T-helper 2 cell treated with Interferon-gamma antibody and Interleukin-4, amounts not matched to agents 5 μg/mL and 100 μg/mL, for 36 hours (primary cell): ENCODE measurements around the gene GABRR2.
A peak's percentile ranks its signal among the peaks of the same experiment; 100 is the strongest.
"Not testable (repeated sequence)": the region's sequence is repeated elsewhere in the genome, so short reads cannot be mapped to it uniquely, and the experiment has no call there.

Experiments
- DNase-seq: peaks from one replicate; pipeline ENCODE4 v3.0.0; 2021; ENCODE audit warnings: low spot score
- H3K27ac Mint-ChIP-seq: one replicate; pipeline ENCODE4 v1.8.0; 2021; ENCODE audit warnings: mild to moderate bottlenecking, mixed read lengths
- H3K27me3 Mint-ChIP-seq: one replicate; pipeline ENCODE4 v1.8.0; 2021; ENCODE audit warnings: low read depth, mixed read lengths
- H3K36me3 Mint-ChIP-seq: one replicate; pipeline ENCODE4 v1.8.0; 2021; ENCODE audit warnings: low read depth, mixed read lengths
- H3K4me1 Mint-ChIP-seq: one replicate; pipeline ENCODE4 v1.8.0; 2021; ENCODE audit warnings: low read depth, mixed read lengths
- H3K4me3 Mint-ChIP-seq: one replicate; pipeline ENCODE4 v1.8.0; 2022; ENCODE audit warnings: mild to moderate bottlenecking, moderate library complexity, mixed read lengths
- H3K9me3 Mint-ChIP-seq: one replicate; pipeline ENCODE4 v1.8.0; 2021; ENCODE audit warnings: mixed read lengths

GABRR2 gene

DNA sequence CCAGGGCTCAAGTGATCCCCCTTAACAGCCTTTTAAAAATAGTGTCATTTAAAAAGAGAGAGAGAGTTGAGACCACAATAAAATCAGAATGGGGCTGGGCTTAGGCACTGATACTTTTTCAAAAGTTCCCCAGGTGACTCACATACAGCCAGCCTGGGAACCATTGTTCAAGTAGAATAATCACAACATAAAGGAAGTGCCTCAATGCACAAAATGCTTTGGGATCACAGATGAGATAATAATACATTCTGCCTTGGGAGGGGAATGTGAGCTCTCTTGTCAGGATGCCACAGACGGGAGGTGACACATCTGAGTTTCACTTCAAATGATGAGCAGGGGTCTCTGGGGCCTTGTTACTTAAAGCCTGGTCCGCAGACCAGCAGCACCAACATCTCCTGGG lies 63.9 kb downstream of the GABRR2 start:
- Mint-ChIP-seq H3K4me3 (no peak overlapping the region), H3K27ac (no peak overlapping the region), H3K36me3 (no peaks in the 10 kb centered on the region), H3K9me3 (no peaks in the 10 kb centered on the region), H3K27me3 (peaks cover 11% of the 10 kb centered on the region), H3K4me1 (no peaks in the 10 kb centered on the region)
- DNase-seq: no peak

DNA sequence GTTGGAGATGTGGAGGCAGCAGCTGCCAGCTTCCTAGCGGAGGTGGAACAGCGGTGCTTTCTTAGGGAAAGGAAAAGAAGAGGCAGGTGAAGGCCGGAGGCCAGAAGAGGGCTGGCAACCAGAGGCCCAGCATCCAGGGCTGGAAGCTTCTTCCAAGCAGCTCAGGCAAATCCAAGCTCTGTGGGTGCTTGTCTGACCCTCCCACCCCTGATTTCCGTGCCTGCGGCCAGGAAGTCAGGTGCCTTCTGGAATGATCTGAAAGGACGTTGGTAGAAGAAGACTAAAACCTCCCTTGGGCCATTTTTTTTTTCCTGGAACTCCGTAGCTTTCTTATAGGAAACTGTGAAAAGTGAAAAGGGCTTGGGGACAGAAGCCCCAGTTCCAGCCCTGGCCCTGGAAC lies 64.9 kb downstream of the GABRR2 start:
- Mint-ChIP-seq H3K27me3 (peaks cover 11% of the 10 kb centered on the region), H3K36me3 (no peaks in the 10 kb centered on the region), H3K4me1 (no peaks in the 10 kb centered on the region), H3K9me3 (no peaks in the 10 kb centered on the region), H3K4me3 (no peak overlapping the region), H3K27ac (no peak overlapping the region)
- no peak for DNase-seq

DNA sequence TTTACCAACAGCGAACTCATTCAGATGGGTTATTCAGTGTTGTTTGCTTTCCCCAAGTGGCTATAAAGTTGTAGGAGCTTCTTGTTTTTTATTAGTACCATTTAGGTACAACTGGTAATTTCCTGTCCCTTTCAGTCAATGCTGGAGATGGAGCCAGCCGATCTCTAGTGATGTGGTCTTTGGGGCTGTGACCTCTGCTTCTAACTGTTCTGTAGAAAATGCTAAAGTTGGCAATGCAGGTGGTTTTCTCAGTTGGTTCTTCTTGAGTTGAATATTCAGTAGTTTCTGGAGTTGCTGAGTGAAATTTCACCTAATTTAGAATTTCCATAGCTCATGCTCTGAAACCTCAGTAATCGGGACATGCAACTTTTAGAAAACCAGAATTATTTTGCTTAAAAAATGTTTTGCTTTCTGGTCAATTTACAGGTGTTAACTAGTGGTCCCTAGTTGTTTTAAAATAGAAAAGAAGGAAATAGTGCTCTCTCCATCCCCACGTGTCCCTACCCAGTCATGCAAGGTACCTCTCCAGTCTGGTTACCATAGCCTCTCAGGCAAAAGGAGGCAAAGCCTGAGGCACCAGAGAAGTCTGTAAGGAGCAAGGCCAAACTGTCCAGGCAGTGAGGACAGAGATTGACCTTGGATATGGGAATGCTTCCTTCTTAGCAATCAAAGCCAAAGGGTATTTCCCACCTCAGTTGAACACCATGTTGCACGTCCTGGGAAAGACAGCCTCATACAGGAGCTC lies 70.7 kb downstream of the GABRR2 start:
- Mint-ChIP-seq H3K27ac (no peak overlapping the region), H3K9me3 (no peaks in the 10 kb centered on the region), H3K27me3 (peaks cover 20% of the 10 kb centered on the region), H3K4me3 (no peak overlapping the region), H3K4me1 (peaks cover 10% of the 10 kb centered on the region), H3K36me3 (no peaks in the 10 kb centered on the region)
- no peak for DNase-seq

DNA sequence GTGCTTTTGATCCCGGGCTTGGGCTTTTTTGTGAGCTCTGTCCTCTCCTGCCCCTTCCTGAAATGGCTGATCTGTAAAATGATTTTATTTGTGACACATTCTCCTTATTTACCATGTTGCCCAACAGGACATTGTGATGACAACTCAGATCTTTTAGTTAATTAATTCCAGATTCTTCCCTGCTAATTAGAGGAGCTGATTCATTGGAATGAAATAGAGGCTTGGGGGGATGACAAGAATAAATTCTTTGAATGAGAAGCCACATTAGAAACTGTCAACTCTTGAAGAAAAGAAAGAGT lies 71.8 kb downstream of the GABRR2 start:
- H3K9me3 Mint-ChIP-seq: no peaks in the 10 kb centered on the region
- H3K27ac Mint-ChIP-seq: no peak overlapping the region
- no peaks in the 10 kb centered on the region for H3K36me3 Mint-ChIP-seq
- H3K4me1 Mint-ChIP-seq: peaks cover 14% of the 10 kb centered on the region
- peaks cover 24% of the 10 kb centered on the region for H3K27me3 Mint-ChIP-seq
- DNase-seq: no peak
- no peak overlapping the region for H3K4me3 Mint-ChIP-seq

DNA sequence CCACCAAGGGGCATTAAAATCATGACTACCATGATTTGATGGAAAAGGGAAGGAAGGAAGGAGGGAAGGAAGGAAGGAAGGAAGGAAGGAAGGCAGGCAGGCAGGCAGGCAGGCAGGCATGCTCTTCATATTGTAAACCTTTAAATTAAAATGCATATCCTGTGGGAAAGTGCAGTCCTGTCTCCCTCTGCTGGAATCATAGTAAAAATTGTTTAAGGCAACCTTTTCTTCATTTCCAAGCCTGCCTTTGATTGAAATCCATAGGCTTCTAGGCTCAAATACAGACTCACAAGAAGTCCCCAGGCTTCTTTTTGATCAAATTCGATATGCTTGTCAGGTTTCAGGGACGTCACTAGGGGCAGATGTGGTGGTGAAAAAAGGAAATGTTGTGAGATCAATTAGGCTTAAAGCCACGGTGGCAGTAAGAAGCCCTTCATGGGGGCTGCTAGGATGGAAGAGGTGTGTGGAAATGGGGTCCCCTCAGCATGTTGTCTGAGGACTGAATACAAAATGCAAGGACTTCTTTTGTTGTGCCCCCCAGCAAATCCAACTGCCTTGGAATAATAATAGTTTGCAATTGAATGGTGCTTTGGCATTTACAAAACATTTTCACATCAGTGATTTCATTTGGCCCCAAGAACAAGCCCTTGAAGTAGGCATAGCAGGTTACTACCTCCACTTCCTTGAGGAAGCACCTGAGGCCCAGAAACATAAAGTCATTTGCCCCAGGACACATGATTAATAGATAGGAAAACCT lies 72.3 kb downstream of the GABRR2 start:
- H3K4me1 Mint-ChIP-seq: peaks cover 14% of the 10 kb centered on the region
- DNase-seq: no peak
- no peaks in the 10 kb centered on the region for H3K36me3 Mint-ChIP-seq
- H3K27ac Mint-ChIP-seq: no peak overlapping the region
- H3K27me3 Mint-ChIP-seq: peaks cover 23% of the 10 kb centered on the region
- H3K4me3 Mint-ChIP-seq: no peak overlapping the region
- H3K9me3 Mint-ChIP-seq: no peaks in the 10 kb centered on the region

DNA sequence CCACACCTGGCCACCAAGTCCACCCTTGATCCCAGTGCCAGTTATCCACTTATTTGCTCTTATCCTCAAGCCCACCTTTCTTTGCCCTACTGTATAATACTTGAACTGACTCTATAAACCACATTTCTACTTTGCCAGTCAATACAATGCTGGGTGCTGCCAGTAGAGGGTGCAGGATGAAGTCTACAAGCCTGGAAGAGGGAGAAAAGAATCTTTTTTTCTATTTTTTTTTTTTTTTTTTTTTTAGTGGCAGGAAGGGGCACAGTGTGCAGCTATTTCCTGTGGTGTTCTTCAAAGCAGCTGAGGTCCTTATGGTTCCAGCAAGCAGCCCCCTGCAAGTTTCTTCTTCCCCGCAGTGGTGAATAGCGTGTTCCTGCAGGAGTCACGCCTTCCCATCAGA lies 75.8 kb downstream of the GABRR2 start:
- no peak for DNase-seq
- peaks cover 18% of the 10 kb centered on the region for H3K27me3 Mint-ChIP-seq
- no peak overlapping the region for H3K4me3 Mint-ChIP-seq
- H3K4me1 Mint-ChIP-seq: peaks cover 13% of the 10 kb centered on the region
- H3K9me3 Mint-ChIP-seq: peaks cover 6% of the 10 kb centered on the region
- no peaks in the 10 kb centered on the region for H3K36me3 Mint-ChIP-seq
- H3K27ac Mint-ChIP-seq: no peak overlapping the region

DNA sequence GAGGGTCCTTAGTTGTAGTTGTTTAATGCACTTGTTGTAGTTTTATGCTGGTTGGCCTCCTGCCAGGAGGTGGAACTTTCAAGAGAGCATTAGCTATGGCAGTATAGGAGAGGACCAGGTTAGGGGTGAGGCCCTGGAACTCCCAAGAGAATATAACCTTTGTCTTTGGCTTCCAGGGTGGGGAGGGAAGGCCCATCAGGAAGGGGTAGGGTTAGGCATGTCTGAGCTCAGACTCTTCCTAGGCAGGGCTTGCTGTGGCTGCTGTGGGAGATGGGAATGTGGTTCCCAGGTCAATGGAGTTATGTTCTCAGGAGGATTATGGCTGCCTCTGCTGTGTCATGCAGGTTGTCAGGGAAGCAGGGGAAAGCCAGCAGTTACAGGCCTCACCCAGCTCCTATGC lies 77.9 kb downstream of the GABRR2 start:
- H3K9me3 Mint-ChIP-seq: peaks cover 6% of the 10 kb centered on the region
- DNase-seq: no peak
- H3K27me3 Mint-ChIP-seq: peaks cover 26% of the 10 kb centered on the region
- peaks cover 15% of the 10 kb centered on the region for H3K4me1 Mint-ChIP-seq
- no peak overlapping the region for H3K27ac Mint-ChIP-seq
- H3K36me3 Mint-ChIP-seq: no peaks in the 10 kb centered on the region
- H3K4me3 Mint-ChIP-seq: no peak overlapping the region

DNA sequence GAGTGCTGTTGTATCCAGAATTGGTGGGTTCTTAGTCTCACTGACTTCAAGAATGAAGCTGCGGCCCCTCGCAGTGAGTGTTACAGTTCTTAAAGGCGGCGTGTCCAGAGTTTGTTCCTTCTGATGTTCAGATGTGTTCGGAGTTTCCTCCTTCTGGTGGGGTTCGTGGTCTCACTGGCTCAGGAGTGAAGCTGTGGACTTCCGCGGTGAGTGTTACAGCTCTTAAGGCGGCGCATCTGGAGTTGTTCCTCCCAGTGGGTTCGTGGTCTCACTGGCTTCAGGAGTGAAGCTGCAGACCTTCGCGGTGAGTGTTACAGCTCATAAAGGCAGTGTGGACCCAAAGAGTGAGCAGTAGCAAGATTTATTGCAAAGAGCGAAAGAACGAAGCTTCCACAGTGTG lies 81.5 kb downstream of the GABRR2 start:
- not testable (repeated sequence) for H3K4me1 Mint-ChIP-seq, H3K36me3 Mint-ChIP-seq, H3K9me3 Mint-ChIP-seq, DNase-seq, H3K27ac Mint-ChIP-seq
- Mint-ChIP-seq H3K27me3 (peaks cover 22% of the 10 kb centered on the region), H3K4me3 (peak overlapping the region; percentile 76)

DNA sequence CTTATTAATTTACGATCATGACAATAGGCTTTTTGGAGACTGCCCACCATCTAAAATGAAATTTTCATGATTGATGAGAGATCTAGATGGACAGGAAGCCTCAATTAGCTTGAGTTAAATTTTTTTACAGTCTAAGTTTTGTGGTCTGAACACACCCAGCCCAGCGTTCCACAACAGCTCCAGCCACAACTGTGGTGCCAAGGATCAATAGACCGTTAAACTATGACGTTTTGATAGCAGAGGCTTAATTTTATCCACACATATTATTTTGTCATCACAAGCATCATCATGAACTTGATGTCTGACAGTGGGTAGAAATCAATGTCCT lies 92.4 kb downstream of the GABRR2 start:
- Mint-ChIP-seq H3K27me3 (peaks cover 5% of the 10 kb centered on the region), H3K9me3 (peaks cover 4% of the 10 kb centered on the region), H3K4me3 (no peak overlapping the region), H3K4me1 (no peaks in the 10 kb centered on the region), H3K27ac (no peak overlapping the region), H3K36me3 (peaks cover 1% of the 10 kb centered on the region)
- no peak for DNase-seq

DNA sequence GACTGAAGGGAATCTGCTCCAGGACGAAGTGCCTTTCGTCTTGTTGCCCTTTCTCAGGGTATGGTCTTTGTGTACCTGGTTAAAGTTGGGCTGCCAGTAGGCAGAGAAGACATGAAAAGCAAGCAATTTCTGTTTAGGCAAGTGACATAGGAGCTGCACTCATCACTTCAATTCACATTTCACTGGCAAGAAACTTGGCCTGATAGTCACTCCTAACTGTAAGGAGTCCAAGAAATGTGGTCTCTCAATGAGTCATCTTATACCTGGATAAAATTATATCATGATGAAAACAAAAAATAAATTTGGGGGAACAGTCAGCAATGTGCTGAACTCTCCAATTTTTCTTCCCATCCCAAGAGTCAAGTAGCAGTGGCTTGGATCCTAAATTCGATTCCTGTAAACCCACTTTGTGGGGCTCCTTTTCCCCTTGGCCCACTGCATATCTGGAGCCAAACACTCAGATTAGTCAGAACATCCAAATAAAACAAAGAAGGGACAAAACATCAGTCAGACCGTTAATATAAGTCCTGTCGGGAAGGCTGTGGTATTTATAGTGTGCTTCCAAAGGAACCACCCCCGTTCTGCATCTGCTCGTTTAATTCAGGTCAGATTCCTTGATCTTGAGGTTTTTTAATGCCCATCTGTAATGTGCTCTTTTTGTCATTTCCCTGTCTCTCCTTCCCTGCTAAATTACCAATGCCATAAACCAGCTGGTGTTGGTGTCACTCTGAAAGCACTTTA lies 93.0 kb downstream of the GABRR2 start:
- Mint-ChIP-seq H3K27me3 (peaks cover 10% of the 10 kb centered on the region), H3K36me3 (peaks cover 1% of the 10 kb centered on the region), H3K4me3 (no peak overlapping the region), H3K27ac (no peak overlapping the region), H3K9me3 (peaks cover 4% of the 10 kb centered on the region), H3K4me1 (no peaks in the 10 kb centered on the region)
- no peak for DNase-seq

DNA sequence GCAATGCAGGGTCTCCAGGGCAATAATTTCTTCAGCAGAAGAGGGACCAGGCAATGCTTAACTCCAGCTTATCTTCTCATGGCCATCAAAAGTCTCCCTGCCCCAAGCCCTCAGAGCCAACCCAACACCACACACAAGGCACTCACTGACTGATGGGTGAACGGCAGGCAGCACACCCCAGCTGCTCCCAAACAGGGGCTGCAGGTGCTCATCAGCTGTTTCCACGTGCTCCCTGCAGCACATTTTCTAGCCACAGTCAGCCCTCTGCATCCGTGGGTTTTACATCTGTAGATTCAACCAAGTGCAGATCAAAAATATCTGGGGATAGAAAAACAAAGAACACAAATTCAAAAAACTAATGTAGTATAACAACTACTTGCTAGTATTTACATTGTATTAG lies 94.0 kb downstream of the GABRR2 start:
- Mint-ChIP-seq H3K27ac (no peak overlapping the region), H3K4me3 (no peak overlapping the region)

DNA sequence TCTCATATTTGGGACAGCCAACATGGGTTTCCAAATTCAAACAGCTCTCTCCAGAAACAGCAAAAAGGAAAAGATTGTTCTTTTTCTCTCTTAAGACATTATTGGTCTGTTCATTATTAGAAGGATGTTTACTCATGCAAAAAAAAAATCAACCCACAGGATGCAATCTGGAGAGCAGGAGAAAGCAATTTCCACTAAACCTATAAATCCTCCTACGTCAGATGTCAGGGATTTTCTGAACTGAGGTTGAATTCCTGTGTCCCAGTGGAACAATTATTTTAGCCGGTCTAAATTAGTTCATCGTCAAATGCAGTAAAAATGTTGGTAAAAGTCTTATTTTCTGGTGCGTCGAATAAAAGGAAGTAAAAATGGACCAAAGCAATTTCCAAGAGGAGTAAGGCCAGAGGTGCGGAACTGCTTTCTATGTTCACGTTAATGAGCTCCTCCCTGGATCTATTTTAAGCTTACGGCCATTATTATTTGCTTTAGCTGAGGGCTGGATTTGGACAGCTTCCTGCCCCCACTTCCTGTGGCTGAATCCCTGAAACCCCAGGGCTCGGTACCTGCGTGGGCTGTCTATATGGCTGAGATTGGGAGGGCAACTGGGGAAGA lies 97.7 kb downstream of the GABRR2 start, which contains the start of gene GABRR1:
TSS of gene GABRR1 (minus strand) at position 60 of the 612 bp plus-strand sequence. CDS start at position 24, 36 bp downstream.
- no peaks in the 10 kb centered on the region for H3K9me3 Mint-ChIP-seq
- no peak within 1 kb of the TSS for H3K27ac Mint-ChIP-seq
- H3K36me3 Mint-ChIP-seq: no peaks in the 10 kb centered on the region
- peaks cover 29% of the 10 kb centered on the region for H3K27me3 Mint-ChIP-seq
- no peak for DNase-seq
- H3K4me3 Mint-ChIP-seq: no peak within 1 kb of the TSS
- H3K4me1 Mint-ChIP-seq: no peaks in the 10 kb centered on the region

More for the DNA sequence above, 94.0 kb downstream of the GABRR2 start:
- Mint-ChIP-seq H3K9me3 (peaks cover 4% of the 10 kb centered on the region), H3K27me3 (peaks cover 16% of the 10 kb centered on the region), H3K36me3 (peaks cover 1% of the 10 kb centered on the region), H3K4me1 (no peaks in the 10 kb centered on the region)
- no peak for DNase-seq

DNA sequence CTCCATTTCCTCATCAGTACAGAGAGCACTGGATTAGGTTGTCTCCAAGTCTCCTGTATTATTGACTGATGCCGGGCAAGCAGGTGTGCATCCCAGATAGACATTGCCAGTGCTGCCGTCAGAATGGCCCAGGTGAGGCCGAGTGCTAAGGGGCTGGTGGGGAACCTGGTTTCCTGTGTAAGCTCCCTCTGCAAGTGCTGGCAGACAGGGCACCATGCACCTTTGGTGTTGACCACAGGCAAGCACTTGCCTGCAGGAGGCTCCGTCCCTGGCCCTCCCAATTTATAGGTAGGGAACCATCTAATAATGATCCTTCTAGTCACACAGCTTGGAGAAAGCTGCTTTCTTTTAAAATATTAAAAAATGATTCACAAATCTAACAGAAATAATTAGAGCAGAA lies 98.7 kb downstream of the GABRR2 start:
- H3K36me3 Mint-ChIP-seq: no peaks in the 10 kb centered on the region
- H3K27ac Mint-ChIP-seq: no peak overlapping the region
- H3K4me1 Mint-ChIP-seq: no peaks in the 10 kb centered on the region
- H3K4me3 Mint-ChIP-seq: no peak overlapping the region
- no peak for DNase-seq
- no peaks in the 10 kb centered on the region for H3K9me3 Mint-ChIP-seq
- H3K27me3 Mint-ChIP-seq: peaks cover 29% of the 10 kb centered on the region

DNA sequence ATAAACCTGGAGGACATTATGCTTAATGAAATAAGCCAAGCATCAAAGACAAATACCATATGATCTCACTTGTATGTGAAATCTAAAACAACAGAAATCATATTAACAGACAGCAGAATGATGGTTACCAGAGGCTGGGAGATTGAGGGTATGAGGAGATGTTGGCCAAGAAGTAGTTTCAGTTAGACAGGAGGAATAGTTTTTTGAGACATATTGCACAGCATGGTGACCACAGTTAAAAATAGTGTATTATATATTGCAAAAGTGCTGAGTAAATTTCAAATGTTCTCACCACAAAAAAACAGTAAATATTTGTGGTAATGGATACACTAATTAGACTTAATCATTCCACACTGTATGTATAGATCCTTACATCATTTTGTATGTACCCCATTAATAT lies 99.7 kb downstream of the GABRR2 start:
- H3K4me1 Mint-ChIP-seq: no peaks in the 10 kb centered on the region
- H3K4me3 Mint-ChIP-seq: no peak overlapping the region
- H3K36me3 Mint-ChIP-seq: no peaks in the 10 kb centered on the region
- H3K27me3 Mint-ChIP-seq: peaks cover 29% of the 10 kb centered on the region
- H3K27ac Mint-ChIP-seq: no peak overlapping the region
- no peak for DNase-seq
- no peaks in the 10 kb centered on the region for H3K9me3 Mint-ChIP-seq
